HUES48 (cell line): Measurements from ENCODE around the gene HOXA7.

Source experiments
- H3K27ac ChIP-seq: one replicate; pipeline ENCODE4 v1.7.0; 2013; ENCODE audit warnings: low read depth, low read length, inconsistent platforms
- H3K27me3 ChIP-seq: 2 replicates; pipeline ENCODE4 v1.6.1; 2013; ENCODE audit warnings: mild to moderate bottlenecking, low read length; ENCODE audit not compliant: control insufficient read depth, insufficient read depth
- H3K36me3 ChIP-seq: 2 replicates; pipeline ENCODE4 v1.6.1; 2013; ENCODE audit warnings: low read length; ENCODE audit not compliant: control insufficient read depth, insufficient read depth
- H3K4me1 ChIP-seq: 2 replicates; pipeline ENCODE4 v1.6.1; 2013; ENCODE audit warnings: mild to moderate bottlenecking, low read length; ENCODE audit not compliant: control insufficient read depth, insufficient read depth
- H3K4me3 ChIP-seq: 2 replicates; pipeline ENCODE4 v1.5.1; 2013; ENCODE audit warnings: mild to moderate bottlenecking, low read depth, low read length
- H3K9ac ChIP-seq: 2 replicates; pipeline ENCODE4 v1.6.1; 2013; ENCODE audit warnings: mild to moderate bottlenecking, low read depth, low read length, moderate library complexity
- H3K9me3 ChIP-seq: 2 replicates; pipeline ENCODE4 v1.6.1; 2013; ENCODE audit warnings: low read length; ENCODE audit not compliant: control insufficient read depth, insufficient read depth

HOXA7 gene

DNA sequence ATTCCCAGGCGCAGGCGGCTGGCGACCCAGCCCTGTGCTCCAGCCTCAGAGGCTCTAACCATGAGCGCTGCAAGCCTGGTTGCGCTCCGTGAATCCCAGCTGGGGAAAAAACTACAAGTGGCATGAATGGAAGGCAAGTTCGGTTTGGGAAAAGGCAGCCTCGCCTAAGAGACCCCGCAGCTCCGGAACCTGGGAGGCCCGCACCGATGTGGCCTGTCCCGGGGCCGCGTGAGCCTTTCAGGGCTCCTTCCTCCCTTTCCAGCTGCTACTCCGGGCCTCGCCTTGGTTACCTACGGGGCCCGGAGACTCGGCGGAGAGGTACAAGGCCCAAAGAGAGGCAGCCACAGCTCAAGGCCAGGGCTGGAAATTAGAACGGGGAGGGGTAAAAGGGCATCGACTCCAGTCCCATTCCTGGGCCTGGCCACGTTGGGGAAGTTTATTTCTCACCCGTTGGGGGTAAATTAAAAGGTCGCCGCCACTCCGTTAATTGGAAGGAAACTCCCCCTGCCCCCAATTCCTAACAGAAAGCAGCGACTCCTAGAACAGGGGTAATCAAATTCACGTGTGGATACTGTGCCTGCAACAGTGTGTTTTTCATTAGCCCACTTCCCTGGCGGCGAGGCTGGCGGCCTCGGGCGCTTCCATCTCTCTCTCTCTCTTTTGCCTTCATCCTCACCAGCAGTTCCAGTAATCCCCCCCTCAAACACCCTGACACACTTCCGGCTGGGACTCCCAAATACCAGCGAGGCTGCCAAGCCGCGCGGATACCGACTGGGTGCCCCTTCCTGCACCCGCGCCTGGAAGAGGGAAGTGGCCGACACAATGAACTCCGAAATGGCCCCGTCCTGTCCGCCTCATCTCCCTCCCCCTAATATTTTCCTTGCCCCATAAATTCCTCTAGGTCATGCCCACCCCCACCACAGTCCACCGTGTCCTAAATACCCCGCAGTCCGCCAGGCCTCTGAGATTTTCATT lies 10.3 kb upstream of the HOXA7 start:
- no peaks in the 10 kb centered on the region for H3K4me1 ChIP-seq
- no peak overlapping the region for H3K4me3 ChIP-seq
- H3K27ac ChIP-seq: no peak overlapping the region
- H3K9me3 ChIP-seq: no peaks in the 10 kb centered on the region
- no peaks in the 10 kb centered on the region for H3K36me3 ChIP-seq
- no peak overlapping the region for H3K9ac ChIP-seq
- H3K27me3 ChIP-seq: peaks cover 100% of the 10 kb centered on the region

DNA sequence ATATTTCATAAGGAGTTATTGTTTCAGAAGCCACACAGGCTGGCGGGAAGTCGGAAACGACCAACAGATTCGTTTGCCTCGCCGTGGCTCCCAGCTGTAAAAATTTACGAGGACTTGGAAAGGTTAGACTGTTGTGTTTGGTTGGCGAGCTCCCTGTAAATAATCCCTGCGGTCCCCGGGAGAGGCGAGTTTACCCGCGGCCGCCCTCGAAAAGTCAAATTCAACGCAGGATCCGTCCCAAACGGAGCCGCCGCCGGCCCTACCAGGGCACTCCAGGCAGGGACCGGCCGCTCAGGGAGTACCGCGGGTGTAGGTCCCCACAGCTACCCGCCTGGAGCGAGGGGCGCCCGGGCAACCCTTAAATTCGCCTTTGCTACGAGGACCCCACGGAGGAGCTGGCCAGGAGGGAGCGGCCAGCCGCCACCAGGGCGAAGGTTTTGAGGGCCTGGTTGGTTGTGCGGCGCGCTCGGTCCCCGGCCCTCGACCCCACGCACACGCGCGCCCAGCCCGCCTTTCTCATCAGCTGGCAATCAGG lies 9.6 kb upstream of the HOXA7 start:
- Histone ChIP-seq H3K9me3 (no peaks in the 10 kb centered on the region), H3K9ac (no peak overlapping the region), H3K27ac (no peak overlapping the region), H3K4me1 (no peaks in the 10 kb centered on the region), H3K27me3 (peaks cover 100% of the 10 kb centered on the region), H3K36me3 (no peaks in the 10 kb centered on the region), H3K4me3 (no peak overlapping the region)

DNA sequence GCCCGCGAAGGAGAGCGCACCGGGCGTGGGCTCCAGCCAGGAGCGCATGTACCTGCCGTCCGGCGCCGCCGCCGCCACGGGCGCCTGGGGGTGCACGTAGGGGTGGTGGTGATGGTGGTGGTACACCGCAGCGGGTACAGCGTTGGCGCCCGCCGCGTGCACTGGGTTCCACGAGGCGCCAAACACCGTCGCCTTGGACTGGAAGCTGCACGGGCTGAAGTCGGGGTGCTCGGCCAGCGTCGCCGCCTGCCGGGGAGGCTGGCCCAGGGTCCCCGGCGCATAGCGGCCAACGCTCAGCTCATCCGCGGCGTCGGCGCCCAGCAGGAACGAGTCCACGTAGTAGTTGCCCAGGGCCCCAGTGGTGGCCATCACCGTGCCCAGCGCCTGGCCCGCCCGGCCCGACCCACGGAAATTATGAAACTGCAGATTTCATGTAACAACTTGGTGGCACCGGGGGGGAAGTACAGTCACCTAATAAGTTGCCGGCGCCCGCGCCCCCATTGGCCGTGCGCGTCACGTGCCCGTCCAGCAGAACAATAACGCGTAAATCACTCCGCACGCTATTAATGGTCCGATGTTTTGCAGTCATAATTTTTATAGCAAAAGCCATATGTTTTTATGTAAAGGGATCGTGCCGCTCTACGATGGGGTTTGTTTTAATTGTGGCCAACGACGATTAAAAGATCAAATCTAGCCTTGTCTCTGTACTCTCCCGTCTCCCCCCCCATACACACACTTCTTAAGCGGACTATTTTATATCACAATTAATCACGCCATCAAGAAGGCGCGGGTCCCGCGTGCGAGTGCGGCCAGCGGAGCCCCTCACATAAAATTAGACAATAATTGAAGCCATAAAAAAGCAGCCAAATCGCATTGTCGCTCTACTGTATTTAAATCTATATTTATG lies 8.9 kb upstream of the HOXA7 start, which contains the start of gene HOXA9:
Gene HOXA9 (minus strand): TSS at position 449 of the 907 bp plus-strand sequence. CDS start 80 bp downstream, at position 369.
- Histone ChIP-seq H3K4me3 (no peak within 1 kb of the TSS), H3K9me3 (no peaks in the 10 kb centered on the region), H3K27me3 (peaks cover 100% of the 10 kb centered on the region), H3K27ac (no peak within 1 kb of the TSS), H3K9ac (no peak within 1 kb of the TSS), H3K36me3 (no peaks in the 10 kb centered on the region), H3K4me1 (no peaks in the 10 kb centered on the region)

DNA sequence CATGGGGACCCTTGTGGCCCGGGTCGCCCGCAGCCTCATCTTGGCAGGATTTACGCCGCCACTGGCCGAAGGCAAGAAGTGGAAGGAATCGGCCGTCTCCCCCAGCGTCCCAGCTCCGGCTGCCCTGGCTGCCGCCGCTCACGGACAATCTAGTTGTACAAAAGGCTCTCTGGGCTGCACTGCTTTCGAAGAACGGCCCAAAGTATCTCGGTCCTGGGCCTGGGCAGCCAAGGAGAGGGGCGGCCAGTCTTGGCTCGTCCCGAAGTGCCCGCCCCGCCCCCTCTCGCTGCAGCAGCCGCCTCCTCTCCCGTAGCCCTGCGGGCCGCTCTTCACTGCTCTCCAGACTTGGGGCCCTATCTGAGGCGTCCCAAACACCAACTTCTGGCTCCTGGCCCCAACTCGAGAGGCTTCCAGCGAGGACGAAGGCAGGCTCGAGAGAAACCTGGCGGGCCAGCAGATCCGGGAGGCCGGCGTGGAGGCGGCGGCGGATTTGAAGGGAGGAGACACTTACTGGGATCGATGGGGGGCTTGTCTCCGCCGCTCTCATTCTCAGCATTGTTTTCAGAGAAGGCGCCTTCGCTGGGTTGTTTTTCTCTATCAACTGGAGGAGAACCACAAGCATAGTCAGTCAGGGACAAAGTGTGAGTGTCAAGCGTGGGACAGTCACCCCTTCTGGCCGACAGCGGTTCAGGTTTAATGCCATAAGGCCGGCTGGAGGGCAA lies 8.1 kb upstream of the HOXA7 start:
- H3K36me3 ChIP-seq: no peaks in the 10 kb centered on the region
- H3K27me3 ChIP-seq: peaks cover 100% of the 10 kb centered on the region
- H3K9me3 ChIP-seq: no peaks in the 10 kb centered on the region
- H3K9ac ChIP-seq: no peak overlapping the region
- no peak overlapping the region for H3K27ac ChIP-seq
- no peaks in the 10 kb centered on the region for H3K4me1 ChIP-seq
- H3K4me3 ChIP-seq: no peak overlapping the region

DNA sequence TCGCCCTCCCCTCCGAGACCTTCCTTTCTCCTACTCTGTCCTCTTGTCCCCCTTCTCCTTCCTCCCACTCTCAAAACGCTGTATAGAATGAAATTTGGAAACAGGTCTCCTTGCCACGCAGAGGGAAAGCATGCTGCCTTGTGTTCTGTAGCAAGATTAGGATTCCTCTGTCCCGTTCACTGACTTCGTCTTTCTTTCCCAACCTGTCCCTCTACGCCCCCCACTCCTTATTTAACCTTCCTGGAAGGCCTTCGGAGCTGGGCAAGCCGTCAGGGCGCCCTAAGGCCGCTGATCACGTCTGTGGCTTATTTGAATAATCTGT lies 7.5 kb upstream of the HOXA7 start:
- Histone ChIP-seq H3K27me3 (peaks cover 100% of the 10 kb centered on the region), H3K27ac (no peak overlapping the region), H3K4me3 (no peak overlapping the region), H3K9me3 (no peaks in the 10 kb centered on the region), H3K36me3 (no peaks in the 10 kb centered on the region), H3K4me1 (no peaks in the 10 kb centered on the region), H3K9ac (no peak overlapping the region)

DNA sequence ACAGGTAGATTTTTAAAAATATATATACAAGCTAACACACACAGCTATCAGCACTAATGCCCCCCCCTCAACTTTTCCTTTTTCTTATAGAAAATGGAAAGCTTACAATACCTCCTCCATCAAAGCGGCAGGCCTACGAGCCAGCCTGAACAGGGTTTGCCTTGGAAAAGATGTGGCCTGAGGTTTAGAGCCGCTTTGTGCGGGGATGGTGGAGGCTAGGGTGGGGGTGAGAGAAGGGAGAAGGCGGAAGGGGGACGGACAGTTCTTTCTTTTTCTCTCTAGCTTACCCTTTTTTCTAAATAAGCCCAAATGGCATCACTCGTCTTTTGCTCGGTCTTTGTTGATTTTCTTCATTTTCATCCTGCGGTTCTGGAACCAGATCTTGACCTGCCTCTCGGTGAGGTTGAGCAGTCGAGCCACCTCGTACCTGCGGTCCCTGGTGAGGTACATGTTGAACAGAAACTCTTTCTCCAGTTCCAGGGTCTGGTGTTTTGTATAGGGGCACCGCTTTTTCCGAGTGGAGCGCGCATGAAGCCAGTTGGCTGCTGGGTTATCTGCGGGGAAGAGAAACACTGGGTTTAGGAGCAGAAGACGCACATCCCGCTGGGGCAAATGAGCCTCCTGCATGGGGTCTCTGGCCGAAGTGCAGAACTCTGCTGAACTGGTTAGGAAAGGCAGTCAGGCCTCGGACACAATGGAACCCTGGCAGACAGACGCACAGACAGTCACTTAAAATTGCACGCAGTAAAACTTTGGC lies 7.0 kb upstream of the HOXA7 start:
- H3K27ac ChIP-seq: no peak overlapping the region
- H3K9me3 ChIP-seq: no peaks in the 10 kb centered on the region
- no peaks in the 10 kb centered on the region for H3K36me3 ChIP-seq
- no peak overlapping the region for H3K9ac ChIP-seq
- H3K27me3 ChIP-seq: peaks cover 100% of the 10 kb centered on the region
- H3K4me1 ChIP-seq: no peaks in the 10 kb centered on the region
- no peak overlapping the region for H3K4me3 ChIP-seq

DNA sequence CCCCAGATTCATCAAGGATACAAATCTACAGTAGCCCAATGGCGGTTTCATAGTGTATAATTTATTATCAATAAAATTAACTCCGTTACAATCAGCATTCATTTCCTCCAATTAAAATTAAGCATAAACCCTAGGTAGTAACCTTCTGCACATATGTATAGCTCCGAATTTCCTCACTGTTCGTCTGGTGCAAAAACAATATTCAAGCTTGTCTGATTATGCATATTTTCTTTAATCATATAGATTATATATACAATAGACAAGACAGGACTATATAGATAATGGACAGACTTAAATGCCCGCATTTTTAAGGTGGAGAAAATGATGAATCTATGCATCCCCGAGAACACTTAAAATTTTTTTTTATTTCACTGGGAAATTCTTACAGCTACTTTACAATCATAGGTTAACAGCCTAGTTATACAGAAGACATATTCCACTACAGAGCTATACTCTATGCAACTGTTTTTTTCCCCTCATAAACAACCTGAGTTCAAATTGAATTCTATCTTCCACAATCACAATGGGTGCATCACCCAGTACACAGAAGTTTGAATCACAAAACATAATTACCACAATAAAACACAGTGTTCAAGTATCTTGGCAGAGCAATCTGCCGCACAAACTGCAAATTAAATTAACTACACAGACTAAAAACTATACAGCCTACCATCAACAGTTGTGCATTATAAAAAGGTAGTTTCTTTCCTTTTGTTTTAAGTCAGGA lies 6.2 kb upstream of the HOXA7 start:
- Histone ChIP-seq H3K27me3 (peaks cover 100% of the 10 kb centered on the region), H3K4me3 (no peak overlapping the region), H3K9me3 (no peaks in the 10 kb centered on the region), H3K4me1 (no peaks in the 10 kb centered on the region), H3K9ac (no peak overlapping the region), H3K36me3 (no peaks in the 10 kb centered on the region), H3K27ac (no peak overlapping the region)

DNA sequence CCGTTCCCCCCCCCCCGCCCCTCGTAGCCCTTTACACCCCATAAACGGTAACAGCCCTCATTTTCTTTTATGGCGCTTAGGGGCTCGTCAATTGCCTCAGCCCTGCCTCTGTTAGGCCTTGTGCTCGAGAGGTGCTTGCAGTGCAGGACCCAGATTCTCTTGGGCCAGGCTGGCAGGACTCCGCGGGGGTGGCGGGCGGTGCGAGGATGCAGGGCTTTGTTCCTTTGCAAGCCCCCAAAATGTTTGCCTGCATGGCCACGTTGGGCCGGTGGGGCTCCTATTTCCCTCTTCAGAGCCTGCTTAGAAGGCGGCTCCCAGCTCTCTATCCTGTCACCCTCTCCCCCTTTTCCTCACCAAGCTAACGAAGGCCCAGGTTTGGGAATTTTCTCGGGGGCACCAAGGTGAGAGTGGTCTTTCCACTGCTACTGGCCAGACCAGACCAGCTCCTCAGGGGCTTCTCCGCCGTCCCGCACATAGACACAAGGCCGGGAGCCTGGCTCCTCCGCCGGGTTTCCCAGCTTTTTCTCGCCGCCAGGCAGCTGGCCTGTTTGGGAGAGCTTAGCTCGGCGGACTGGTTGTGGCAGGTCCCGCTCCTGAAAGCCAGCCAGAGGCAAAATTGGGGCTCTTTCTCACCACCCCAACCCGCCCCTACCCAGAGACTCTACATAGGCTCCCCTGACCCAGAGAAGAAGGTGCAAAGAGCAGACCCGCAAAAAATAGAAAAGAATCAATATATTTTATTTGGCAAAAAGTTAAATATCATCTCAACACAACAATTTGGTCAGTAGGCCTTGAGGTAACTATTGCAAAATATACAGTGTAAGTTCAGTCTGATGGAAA lies 5.5 kb upstream of the HOXA7 start:
- Histone ChIP-seq H3K9me3 (peaks cover 3% of the 10 kb centered on the region; the same call in 1 of the 2 replicates), H3K27ac (no peak overlapping the region), H3K4me1 (no peaks in the 10 kb centered on the region), H3K36me3 (no peaks in the 10 kb centered on the region), H3K4me3 (no peak overlapping the region), H3K27me3 (peaks cover 100% of the 10 kb centered on the region), H3K9ac (no peak overlapping the region)

DNA sequence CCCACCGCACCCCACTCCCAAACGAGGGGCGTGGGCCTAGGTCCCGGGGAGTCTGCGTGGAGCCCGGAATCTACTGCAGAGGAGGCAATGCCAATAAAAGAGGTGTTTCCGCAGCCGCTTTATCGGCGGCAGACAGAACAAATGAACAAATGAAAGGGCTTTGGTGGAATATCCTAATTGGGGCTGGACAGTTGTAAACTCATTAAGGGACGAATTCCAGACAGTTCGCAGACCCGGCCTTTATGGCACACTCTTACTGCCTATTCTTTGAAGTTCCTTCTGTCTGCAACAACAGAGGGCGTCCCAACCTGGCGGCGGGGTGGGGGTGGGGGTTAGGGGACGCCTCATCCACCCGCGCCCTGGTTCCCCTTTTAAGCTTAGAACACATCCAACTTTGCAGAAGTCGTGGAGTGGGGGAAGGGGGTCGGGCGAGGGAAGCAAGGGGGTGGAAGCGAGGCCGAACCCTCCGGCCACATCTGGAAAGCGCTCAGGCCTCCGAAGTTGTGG lies 4.8 kb upstream of the HOXA7 start:
- Histone ChIP-seq H3K27ac (no peak overlapping the region), H3K36me3 (no peaks in the 10 kb centered on the region), H3K9ac (no peak overlapping the region), H3K4me1 (peaks cover 2% of the 10 kb centered on the region; the same call in 1 of the 2 replicates), H3K9me3 (peaks cover 4% of the 10 kb centered on the region; the same call in 1 of the 2 replicates), H3K4me3 (no peak overlapping the region), H3K27me3 (peaks cover 100% of the 10 kb centered on the region)
